GM12878 (cell line): ENCODE results near the gene FAM89B. TPM values are rescaled to one million over a fixed set of nuclear protein-coding genes. Genes with fewer than 3 reads are reported as not detected.
A peak's percentile ranks its signal among the peaks of the same experiment; 100 is the strongest.

Experiments
- ATAC-seq: fragments of 200-7000 bp; cut with Tn5 transposase; 3 replicates; pipeline ENCODE4 v1.9.1; 2020; ENCODE audit warnings: mild to moderate bottlenecking, moderate library complexity
- BruUV-seq: library from RNA; stranded (reverse); fragments of 400-500 nt; replicated peaks from 2 replicates; lab custom pipeline; 2021; lab: Mats Ljungman, UMichigan
- CTCF ChIA-PET: fragments of 300-600 bp; sonication (Branson Sonifier 250); formaldehyde crosslinking; extraction: SDS; loops from one replicate; lab custom pipeline; 2021; ENCODE audit warnings: inconsistent platforms; lab: Yijun Ruan, JAX
- POLR2A ChIA-PET: fragments of 350-600 bp; formaldehyde crosslinking; extraction: SDS; loops from one replicate; lab custom pipeline; 2021; ENCODE audit warnings: inconsistent platforms; lab: Charles Lee
- RAD21 ChIA-PET: fragments of 300-600 bp; sonication (Branson Sonifier 250); formaldehyde crosslinking; loops from one replicate; lab custom pipeline; 2023; ENCODE audit warnings: antibody characterized with exemption; ENCODE audit not compliant: unreplicated experiment; lab: Charles Lee
- SMC1A ChIA-PET: fragments of 300-600 bp; sonication (Branson Sonifier 250); formaldehyde crosslinking; loops from one replicate; lab custom pipeline; 2023; ENCODE audit not compliant: unreplicated experiment, uncharacterized antibody; lab: Charles Lee
- DNase-seq: peaks from one replicate; pipeline ENCODE4 v3.0.0-alpha.2; 2011; ENCODE audit warnings: low read depth, low spot score
- FAIRE-seq: peaks from 3 replicates; lab custom pipeline; 2011; peaks lifted over from hg19 to GRCh38; lab: Jason Lieb, UNC
- H2AFZ ChIP-seq: 2 replicates; pipeline ENCODE4 v1.6.0; 2011; ENCODE audit warnings: low read depth, low read length, control low read depth; ENCODE audit not compliant: control insufficient read depth
- H3K27ac ChIP-seq: 2 replicates; pipeline ENCODE4 v1.5.1; 2011; ENCODE audit warnings: control low read depth; ENCODE audit not compliant: control insufficient read depth, insufficient read depth
- H3K27me3 ChIP-seq, 2 experiments: replicated peaks in 1 of 2; 2 replicates each; pipeline versions ENCODE4 v1.6.0 to v1.6.1; 2011; ENCODE audit warnings: low read length in 1 of 2; ENCODE audit not compliant: control insufficient read depth in 2 of 2, insufficient read depth in 2 of 2
- H3K36me3 ChIP-seq, 2 experiments: 2 replicates each; pipeline ENCODE4 v1.5.1; 2011; ENCODE audit warnings: low read length in 1 of 2; ENCODE audit not compliant: control insufficient read depth in 2 of 2, insufficient read depth in 2 of 2
- H3K4me1 ChIP-seq: 2 replicates; pipeline ENCODE4 v1.6.1; 2011; ENCODE audit warnings: mild to moderate bottlenecking, low read length, moderate library complexity, mixed read lengths; ENCODE audit not compliant: control insufficient read depth, insufficient read depth
- H3K4me2 ChIP-seq: 2 replicates; pipeline ENCODE4 v1.6.0; 2011; ENCODE audit warnings: control low read depth; ENCODE audit not compliant: control insufficient read depth, insufficient read depth
- H3K4me3 ChIP-seq: fragments of 200-600 bp; sonication (generic); 2 replicates; pipeline ENCODE4 v1.5.1; 2016
- H3K79me2 ChIP-seq: 2 replicates; pipeline ENCODE4 v1.6.0; 2011; ENCODE audit warnings: low read length; ENCODE audit not compliant: control insufficient read depth, insufficient read depth
- H3K9ac ChIP-seq: 2 replicates; pipeline ENCODE4 v1.8.0; 2011; ENCODE audit warnings: low read length, control low read depth, mixed read lengths; ENCODE audit not compliant: control insufficient read depth, insufficient read depth
- H3K9me3 ChIP-seq: replicated peaks from 3 replicates; pipeline ENCODE4 v1.5.1; 2011; ENCODE audit warnings: mild to moderate bottlenecking, low read length; ENCODE audit not compliant: control insufficient read depth, insufficient read depth
- H4K20me1 ChIP-seq: 2 replicates; pipeline ENCODE4 v1.6.0; 2011; ENCODE audit not compliant: control insufficient read depth, insufficient read depth
- IRF5 ChIP-seq: fragments of 450-650 bp; IDR thresholded peaks from 2 replicates; pipeline ENCODE4 v1.6.1; 2017; ENCODE audit warnings: borderline replicate concordance
- POLR2A ChIP-seq: IDR thresholded peaks from 2 replicates; pipeline ENCODE4 v1.6.1; 2011; ENCODE audit warnings: low read depth, mild to moderate bottlenecking, low read length
- WGBS: methylation state at CpG from one replicate; pipeline ENCODE4 v1.1.6; 2016; ENCODE audit warnings: low lambda C conversion rate; ENCODE audit not compliant: insufficient replicate concordance, insufficient coverage; ENCODE audit errors: missing lambda C conversion rate; 5-methylcytosine and 5-hydroxymethylcytosine counted together
- in situ Hi-C: fragments of 300-500 bp; cut with MboI; formaldehyde crosslinking; loops from 9 replicates; pipeline ENCODE4 v1.14.3; 2018; ENCODE audit warnings: mixed read lengths
- intact Hi-C: fragments of 100-400 bp; cut with micrococcal nuclease; formaldehyde crosslinking; loops from one replicate; pipeline ENCODE4 v1.14.2; 2022; ENCODE audit not compliant: unreplicated experiment
- polyA plus RNA-seq, 11 experiments: library from polyadenylated mRNA; depleted of rRNA in 4 of 11; unstranded in 6 of 11; stranded (reverse) in 5 of 11; fragments of >200 nt; fragmentation: Nextera tagmentation in 4 of 11; fragmentation: Illumina TruSeq in 1 of 11; extraction: Ambion mirVana in 4 of 11; extraction: Trizol in 1 of 11; gene quantifications; 1 replicate in 1 of 11; 2 replicates in 10 of 11; pipeline versions ENCODE4 v1.2.1 to v1.2.3, GENCODE V29; 2011 to 2016; ENCODE audit warnings: inconsistent platforms in 2 of 11, missing spikeins in 2 of 11, low read depth in 1 of 11
- total RNA-seq, 4 experiments: library from RNA; depleted of rRNA in 3 of 4; stranded (reverse); fragments of >200 nt in 3 of 4; fragmentation: Illumina TruSeq in 1 of 4; extraction: Trizol in 1 of 4; gene quantifications; 2 replicates each; pipeline versions ENCODE4 v1.2.1 to v1.2.3, GENCODE V29; 2013 to 2021

The FAM89B gene
- total and polyA plus RNA-seq, 10 of the 15 experiments (the other 5 are each of a cell fraction or from before 2014, with no cell fraction given) = 0.34 to 36.7 (median 9.8) TPM

- Histone ChIP-seq H3K4me2 (peak overlapping the region; percentile 79), H3K27ac (peak overlapping the region; percentile 97), H2AFZ (no peak overlapping the region), H3K9ac (0 out of 2 replicates have a peak overlapping the region, but pooled peaks have one; percentile 7), H4K20me1 (no peaks in the 10 kb centered on the region), H3K36me3 (peaks cover 10 to 11% of the 10 kb centered on the region in 2 experiments; a peak in 3 of 4 replicates), H3K4me1 (peaks cover 45% of the 10 kb centered on the region), H3K27me3 (no peaks in the 10 kb centered on the region), H3K9me3 (no peaks in the 10 kb centered on the region), H3K79me2 (peaks cover 16% of the 10 kb centered on the region), H3K4me3 (peak overlapping the region; percentile 47; the same call in 1 of the 2 replicates)
- SMC1A ChIA-PET = interaction anchor here (3.9 to 6.2 kb wide), 3 partner anchors 9 to 44 kb away, joined by 35 to 93 read pairs (median 37); partner anchors contain the start of genes EHBP1L1, FAM89B and ZNRD2
- BruUV-seq = no TSS peak
- TF ChIP-seq POLR2A (peak; percentile 39), IRF5 (no peak)
- intact Hi-C loops (no loop called here), in situ Hi-C loops (no loop called here)
- no peak for ATAC-seq
- FAIRE-seq = no peak
- 97% methylated on average over 23 of the region's 51 CpGs for WGBS
- DNase-seq = no peak
- RAD21 ChIA-PET = interaction anchor here (5.0 to 6.5 kb wide), 2 partner anchors 9 to 14 kb away, joined by 56 to 132 read pairs; partner anchors contain the start of genes EHBP1L1, FAM89B and ZNRD2
- CTCF ChIA-PET = interaction anchor here (1.0 to 5.9 kb wide), 4 partner anchors 8 to 55 kb away, joined by 4 to 130 read pairs (median 74); partner anchors contain the start of genes EHBP1L1, FAM89B and ZNRD2
- POLR2A ChIA-PET = interaction anchor here (0.8 to 6.0 kb wide), 5 partner anchors 9 to 29 kb away, joined by 3 to 129 read pairs (median 7); partner anchors contain the start of genes EHBP1L1, FAM89B and ZNRD2
Observed at GRCh38 chr11:65585396-65586246, 13.3 kb downstream of the FAM89B start.
